Suppressor macrophage treated with lipopolysaccharide for 4 hours (primary cell): Measurements from ENCODE around the gene DPH7.
A peak's percentile ranks its signal among the peaks of the same experiment; 100 is the strongest.
"Not testable (repeated sequence)": the region's sequence is repeated elsewhere in the genome, so short reads cannot be mapped to it uniquely, and the experiment has no call there.

Source experiments
- DNase-seq: peaks from one replicate; pipeline ENCODE4 v3.0.0-alpha.2; 2020

Gene DPH7

DNA sequence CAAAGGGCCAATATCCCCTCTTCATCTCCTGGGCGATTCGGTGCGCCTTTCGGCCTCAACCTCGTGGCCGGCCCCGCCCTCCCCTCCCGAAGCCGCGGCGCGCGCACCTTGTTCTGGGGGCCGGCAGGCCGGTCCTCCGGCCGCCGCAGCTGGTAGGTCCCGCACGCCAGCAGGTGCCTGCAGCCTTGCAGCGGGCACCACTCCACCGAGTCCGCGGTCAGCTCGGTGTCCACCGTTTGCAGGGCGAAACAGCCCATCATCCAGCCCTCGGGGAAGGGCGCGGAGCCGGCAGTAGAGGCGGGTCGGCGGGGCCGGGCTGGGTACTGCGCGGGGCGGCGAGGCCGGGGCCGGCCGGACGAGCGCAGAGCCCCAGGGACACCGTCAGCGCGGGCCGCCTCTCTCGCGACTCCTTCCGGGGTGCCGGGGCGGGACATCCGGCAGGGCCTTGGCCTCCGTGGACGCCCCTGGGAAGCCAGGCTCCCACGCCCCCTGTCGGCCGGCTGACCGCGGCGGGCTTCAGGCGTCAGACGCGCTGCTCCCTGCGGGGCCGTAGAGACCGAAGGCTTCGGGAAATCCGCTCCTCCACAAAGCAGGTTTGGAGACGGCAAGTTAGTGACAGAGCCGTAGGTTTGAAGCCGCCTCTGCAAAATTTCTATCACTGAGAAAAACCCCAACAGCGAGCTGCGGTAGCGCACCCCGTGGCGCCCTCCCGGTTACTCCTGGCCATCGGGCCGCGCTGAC lies at the start of gene DPH7:
TSS of gene DPH7 (minus strand) at position 408 of the 741 bp plus-strand sequence. CDS start at position 260, 148 bp downstream.
- DNase-seq = peak; percentile 99

DNA sequence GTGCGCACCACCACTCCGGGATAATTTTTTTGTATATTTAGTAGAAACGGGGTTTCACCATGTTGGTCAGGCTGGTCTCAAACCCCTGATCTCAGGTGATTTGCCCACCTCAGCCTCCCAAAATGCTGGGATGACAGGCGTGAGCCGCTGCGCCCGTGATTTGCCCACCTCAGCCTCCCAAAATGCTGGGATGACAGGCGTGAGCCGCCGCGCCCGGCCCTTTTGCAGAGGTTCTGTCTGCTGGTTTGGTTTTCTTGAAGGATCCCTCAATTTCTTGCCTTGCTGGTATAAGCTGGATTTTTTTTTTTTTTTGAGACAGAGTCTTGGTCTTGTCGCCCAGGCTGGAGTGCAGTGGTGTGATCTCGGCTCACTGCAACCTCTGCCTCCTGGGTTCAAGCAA lies 48.7 kb upstream of the DPH7 start:
- not testable (repeated sequence) for DNase-seq

DNA sequence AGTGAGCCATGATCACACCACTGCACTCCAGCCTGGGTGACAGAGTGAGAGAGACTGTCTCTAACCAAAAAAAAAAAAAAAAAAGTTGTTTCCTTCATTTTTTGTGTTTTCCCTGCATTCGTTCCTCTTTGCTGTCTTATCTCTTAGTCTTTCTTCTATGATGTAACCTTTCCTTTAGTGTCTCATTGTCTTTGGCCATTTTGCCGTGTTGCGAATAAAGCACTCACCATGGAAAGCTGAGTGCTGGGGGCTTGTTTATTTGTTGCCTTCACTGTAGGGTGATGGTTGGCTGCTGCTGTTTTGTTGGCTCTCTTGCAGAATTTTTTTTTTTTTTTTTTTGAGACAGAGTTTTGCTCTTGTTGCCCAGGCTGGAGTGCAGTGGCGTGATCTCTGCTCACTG lies 47.7 kb upstream of the DPH7 start:
- no peak for DNase-seq

DNA sequence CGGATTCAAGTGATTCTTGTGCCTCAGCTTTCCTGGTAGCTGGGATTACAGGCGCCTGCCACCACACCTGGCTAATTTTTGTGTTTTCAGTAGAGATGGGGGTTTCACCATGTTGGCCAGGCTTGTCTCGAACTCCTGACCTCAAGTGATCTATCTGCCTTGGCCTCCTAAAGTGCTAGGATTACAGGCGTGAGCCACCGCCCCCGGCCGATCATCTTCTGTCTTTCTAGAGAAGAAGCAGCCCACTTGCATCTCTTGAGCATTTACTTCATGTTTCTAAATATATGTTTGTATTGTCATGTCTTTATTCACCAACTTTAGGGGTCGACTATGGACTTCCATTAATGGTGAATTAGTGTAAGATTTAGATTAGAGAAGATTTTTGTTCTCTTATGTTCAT lies 43.5 kb upstream of the DPH7 start:
- not testable (repeated sequence) for DNase-seq

DNA sequence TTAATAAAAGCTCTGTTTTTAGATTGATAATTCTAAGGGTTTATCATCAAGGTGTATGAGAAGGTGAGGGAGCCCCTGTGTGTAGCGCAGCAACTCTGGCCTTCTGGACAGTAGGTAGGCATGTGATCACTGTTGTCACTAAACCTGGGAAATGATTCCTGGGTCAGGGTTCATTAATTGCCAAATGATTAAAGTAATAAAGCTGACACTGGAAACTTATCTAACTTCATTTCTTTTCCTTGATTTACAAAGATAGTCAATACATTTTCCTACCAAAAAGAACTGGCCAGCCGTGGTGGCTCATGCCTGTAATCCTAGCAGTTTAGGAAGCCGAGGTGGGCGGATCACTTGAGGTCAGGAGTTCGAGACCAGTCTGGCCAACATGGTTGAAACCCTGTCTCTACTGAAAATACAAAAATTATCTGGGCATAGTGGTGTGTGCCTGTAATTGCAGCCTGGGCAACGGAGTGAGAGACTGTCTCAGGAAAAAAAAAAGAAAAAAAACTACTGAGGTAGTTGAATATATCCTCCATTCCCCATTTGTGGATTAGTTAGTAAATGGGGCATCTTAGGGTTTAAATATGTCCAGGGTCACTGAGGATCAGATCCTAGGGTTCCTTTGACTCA lies 42.5 kb upstream of the DPH7 start:
- DNase-seq = no peak

DNA sequence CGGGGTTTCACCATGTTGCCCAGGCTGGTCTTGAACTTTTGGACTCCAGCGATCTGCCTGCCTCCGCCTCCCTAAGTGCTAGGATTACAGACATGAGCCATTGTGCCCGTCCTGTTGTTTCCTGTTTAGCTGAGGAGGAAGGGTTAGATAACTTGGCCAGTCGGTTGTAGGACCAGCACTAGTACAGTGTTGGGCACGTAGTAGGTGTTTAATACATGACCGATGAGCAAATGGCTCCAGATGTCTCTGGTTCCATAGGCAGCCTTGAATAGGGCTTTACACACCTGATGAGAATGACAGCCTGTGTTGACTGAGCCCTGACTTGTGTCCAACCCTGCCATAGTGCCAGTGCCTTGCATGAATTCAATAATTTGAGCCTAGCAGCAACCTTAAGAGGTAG lies 41.9 kb upstream of the DPH7 start:
- no peak for DNase-seq

DNA sequence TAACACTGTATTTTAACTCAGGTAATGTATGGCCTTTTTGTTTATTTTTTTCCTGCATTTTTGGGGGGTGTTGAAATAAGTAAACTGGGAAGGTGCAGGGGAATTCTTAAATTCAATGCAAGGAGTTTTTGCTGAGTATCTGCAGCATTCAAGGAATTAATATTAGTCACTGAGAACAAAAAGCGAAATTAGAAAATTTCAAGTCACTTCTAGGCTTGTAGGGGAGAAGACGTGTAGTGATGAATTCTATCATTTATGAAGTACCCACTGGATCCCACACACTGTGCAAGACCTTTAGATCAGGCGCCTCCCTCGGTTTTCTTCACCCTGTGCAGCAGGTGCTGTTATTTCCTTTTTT lies 41.3 kb upstream of the DPH7 start:
- peak; percentile 23 for DNase-seq

DNA sequence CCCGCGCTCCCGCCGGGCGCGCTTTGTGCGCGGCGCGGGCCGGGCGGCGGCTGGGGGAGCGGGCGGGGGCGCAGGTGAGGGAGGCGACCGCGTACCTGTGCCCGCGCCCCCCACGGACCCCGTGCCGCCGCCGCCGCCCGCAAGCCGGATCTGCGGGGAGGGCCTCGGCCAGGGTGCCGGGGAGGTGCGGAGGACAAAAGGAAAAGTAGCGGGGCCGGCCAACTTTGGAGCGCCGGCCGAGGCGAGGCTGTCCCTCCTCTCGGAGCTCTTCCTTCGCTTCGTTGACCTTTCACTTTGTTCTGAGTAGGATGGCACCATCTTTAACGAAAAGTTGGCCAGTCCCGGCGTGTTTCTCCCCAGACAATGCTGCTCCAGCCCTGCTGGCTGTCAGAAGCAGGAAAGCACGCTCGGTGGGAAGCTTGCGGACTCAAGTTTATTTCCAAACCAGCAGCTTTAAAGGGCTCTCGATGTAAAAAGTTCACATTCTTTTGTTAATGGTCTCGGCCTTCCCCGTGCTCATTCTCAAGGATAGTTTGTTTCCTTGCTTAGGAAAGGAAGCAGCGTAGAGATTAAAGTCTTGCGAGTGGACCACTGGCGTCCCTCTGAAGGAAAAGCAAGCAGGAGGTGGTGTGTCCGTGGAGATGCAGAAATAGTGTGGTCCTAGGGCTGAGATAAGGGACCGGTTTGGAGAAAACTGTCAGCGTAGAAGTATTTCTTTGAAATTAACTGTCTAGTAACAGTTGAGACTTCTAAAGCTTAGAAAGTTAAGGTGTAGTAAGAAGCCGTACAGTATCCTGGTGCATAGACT lies 40.7 kb upstream of the DPH7 start:
- DNase-seq = peak; percentile 48

DNA sequence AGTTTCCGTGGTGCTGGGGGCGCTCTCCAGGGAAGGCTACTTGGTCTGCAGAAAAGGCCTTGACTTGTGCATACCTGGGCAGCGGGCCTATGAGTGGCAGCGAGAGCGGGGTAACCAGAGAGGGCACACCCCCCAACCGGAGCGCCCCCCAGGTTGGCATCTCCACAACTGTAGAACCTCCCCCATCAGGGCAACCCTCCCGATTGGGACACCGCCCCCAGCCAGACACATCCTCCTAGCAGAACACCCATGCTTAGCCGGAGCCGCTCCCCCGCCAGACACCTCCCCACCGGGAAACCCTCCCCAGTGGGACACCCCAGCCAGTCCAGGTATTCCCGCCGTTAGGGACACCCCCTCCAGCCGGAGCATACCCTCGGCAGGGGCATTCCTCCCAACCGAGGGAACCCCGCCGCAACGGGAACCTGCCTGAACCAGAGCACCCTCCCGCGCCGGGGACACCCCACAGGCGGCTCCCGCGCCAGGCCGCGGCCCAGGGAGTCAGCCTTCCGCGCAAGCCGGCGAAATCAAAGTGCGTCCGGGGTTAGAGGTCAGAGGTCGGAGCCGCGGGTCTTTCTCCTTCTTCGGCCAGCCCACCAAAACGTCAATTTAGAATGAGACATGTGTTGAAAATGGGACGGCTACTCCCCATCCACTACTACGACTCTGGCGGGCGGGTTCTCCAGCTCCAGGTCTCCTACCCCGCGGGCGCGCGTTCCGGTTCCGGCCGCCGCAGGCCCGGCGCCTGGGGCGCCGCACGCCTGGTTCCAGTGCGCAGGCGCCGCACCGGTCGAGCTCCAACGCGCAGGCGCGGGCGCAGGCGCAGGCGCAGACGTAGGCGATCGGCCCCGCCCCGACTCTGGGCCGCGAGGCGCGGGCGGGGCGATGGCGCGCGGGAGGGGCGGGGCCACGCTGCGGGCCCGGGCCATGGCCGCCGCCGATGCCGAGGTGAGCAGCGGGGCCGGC lies 39.7 kb upstream of the DPH7 start, which contains the start of gene EHMT1:
TSS of gene EHMT1 (plus strand) at position 901 of the 963 bp plus-strand sequence. CDS start at position 925, 24 bp downstream.
- DNase-seq = peak; percentile 97

DNA sequence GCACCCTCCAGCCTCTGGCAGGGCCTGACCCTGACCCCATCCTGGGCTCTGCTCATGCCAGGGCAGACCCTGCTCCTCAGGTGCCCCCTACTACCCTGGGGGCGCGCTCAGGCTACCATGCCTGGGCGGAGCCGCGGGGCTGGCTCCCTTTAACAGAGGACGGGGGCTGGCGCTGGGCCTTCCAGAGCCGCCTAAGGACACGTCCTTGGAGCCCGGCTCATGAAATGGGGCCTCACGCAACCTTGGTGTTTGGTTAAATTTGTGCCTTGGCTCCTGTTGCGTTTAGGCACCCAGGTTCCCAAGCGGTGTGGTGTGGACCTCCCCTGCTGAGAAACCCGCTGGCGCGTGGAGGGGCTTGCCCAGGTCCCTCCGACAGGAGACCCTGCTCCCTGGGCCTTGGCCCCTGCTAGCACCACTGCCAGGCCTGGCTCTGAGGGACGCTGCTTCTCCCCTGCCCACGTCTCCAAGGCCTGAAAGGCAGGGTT lies 36.7 kb upstream of the DPH7 start:
- DNase-seq = no peak

DNA sequence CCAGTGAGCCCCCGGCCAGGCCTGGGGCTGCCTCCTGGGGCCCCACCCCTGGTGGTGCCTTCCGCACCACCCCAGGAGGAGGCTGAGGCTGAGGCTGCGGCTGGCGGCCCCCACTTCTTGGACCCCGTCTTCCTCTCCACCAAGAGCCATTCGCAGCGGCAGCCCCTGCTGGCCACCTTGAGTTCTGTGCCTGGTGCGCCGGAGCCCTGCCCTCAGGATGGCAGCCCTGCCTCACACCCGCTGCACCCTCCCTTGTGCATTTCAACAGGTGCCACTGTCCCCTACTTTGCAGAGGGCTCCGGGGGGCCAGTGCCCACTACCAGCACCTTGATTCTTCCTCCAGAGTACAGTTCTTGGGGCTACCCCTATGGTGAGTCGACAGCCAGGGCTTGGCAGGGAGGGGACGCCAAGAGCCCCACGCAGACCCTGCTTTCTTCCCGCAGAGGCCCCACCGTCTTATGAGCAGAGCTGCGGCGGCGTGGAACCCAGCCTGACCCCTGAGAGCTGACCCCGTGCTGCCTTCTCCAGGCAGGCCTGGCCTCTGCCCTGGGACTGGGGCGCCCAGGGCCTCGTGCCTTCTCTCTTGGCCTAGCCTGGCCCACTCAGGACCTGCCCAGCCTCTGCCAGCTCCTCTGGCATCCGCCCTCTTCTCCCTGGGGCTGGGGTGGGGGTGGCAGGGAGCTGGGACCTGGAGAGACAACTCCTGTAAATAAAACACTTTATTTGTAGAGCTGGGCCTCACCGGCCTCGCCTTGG lies 36.1 kb upstream of the DPH7 start:
- DNase-seq = no peak

DNA sequence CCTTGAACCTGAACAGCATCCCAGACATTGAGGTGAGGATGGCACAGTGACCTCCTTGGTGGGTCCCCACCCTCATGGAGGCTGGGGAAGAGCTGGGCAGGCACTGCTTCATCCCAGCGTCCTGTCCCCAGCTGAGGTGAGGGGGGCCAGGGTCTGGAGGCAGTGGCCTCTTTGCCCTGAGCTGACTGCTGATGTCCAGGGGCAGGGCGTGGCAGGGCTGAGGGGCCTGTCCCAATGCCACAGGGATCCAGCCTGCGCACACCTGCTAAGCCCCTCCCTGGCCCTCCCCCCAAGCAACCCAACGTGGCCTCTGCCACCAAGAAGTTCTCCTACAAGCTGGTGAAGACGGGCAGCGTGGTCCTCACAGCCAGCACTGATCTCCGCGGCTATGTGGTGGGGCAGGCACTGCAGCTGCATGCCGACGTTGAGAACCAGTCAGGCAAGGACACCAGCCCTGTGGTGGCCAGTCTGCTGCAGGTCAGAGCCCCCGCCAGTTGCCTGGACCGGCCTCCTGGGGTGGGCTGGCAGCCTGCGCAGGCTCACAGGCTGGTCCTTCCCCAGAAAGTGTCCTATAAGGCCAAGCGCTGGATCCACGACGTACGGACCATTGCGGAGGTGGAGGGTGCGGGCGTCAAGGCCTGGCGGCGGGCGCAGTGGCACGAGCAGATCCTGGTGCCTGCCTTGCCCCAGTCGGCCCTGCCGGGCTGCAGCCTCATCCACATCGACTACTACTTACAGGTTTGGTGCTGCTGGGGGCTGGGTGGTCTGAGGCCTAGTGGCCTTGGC lies 35.2 kb upstream of the DPH7 start:
- no peak for DNase-seq

DNA sequence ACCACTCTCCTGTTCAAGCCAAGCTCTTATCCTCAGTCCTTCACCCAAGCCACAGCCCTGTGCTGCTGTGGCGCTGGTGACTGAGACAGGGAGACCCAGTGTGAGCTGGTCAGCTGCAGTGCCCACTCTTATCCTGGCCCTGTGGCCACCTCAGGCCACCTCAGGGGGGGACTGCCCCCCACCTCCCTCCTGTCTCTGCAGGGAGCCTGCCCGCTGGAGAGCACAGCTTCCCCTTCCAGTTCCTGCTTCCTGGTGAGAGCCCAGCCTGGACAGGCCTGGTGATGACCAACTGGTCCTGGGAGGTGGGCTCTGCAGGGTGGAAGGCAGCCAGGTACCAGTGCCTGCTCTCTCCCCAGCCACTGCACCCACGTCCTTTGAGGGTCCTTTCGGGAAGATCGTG lies 34.5 kb upstream of the DPH7 start:
- no peak for DNase-seq

DNA sequence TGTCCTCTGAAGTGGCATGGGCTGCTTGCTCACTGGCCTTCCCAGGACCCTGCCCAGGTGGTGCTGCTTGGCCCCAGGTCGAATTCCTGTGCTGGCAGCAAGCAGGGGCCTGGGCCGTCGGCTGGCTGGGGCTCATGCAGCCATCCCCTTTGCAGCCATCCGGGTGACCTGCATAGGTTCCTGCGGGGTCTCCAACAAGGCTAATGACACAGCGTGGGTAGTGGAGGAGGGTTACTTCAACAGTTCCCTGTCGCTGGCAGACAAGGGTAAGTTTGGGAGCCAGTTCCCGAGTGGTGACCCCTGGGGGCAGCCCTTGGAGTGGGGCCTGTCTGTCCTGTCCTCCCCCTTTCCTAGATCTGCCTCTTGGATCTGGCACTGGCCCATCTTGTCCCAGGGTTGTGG lies 34.0 kb upstream of the DPH7 start:
- DNase-seq = no peak

DNA sequence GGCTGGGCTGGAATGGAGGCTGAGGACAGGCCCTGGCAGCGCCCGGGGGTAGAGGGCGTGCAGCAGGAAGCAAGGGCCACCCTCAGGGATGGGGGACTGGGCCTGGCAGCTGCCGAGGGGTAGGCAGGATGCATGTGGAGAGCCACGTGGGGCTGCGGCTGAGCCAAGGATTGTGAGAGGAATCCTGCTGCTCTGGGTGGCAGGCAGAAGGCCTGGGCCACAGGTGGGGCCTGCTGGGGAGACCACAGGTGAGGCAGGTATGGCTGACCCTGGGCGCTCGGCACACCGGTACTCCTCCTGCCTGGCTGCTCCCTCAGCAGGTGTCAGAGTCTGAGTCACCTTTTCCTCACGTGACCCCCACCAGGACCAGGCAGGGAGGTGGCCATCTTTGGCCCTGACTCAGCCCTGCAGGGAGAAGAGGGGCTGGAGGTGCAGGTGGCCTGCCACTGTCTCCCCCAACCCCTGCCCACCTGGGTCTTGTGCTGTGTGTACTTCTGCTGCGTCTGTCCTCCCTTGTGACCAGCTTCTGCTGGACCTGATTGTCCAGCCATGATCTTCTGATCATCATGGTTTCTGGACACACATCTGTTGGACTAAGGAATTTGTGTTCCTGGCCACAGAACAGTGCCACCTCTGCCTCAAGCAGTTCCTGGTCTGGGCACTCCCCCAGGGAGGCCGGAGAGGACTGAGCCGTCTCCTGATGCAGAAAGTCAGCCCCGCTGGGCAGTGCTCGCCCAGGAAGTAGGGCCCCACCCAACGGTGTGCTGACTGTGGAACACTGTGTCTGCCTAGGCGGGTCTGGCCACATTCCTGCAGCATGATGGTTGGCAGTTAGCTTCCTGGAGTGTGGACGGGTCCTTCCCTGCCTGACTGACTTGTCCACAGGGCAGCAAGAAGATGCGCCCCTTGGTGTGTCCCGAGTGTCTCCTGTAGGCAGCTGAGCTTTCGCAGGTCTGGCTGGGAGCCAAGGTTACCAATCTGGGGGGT lies 33.2 kb upstream of the DPH7 start:
- no peak for DNase-seq

DNA sequence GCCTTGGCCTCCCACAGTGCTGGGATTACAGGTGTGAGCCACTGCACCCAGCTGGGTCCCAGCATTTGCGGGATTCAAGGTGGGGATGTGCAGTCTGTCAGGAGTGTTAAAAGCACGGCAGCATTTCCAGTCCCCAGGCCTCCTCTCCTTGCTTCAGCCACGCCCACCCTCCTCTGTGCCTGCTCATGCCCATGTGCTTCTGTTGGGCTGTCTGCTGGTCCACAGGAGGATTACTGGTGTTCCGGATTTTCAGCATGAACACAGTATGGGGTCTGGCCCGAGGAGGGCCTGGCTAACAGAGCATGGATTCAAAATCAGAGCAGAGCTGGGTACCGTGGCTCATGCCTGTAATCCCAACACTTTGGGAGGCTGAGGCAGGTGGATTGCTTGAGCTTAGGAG lies 32.2 kb upstream of the DPH7 start:
- no peak for DNase-seq

DNA sequence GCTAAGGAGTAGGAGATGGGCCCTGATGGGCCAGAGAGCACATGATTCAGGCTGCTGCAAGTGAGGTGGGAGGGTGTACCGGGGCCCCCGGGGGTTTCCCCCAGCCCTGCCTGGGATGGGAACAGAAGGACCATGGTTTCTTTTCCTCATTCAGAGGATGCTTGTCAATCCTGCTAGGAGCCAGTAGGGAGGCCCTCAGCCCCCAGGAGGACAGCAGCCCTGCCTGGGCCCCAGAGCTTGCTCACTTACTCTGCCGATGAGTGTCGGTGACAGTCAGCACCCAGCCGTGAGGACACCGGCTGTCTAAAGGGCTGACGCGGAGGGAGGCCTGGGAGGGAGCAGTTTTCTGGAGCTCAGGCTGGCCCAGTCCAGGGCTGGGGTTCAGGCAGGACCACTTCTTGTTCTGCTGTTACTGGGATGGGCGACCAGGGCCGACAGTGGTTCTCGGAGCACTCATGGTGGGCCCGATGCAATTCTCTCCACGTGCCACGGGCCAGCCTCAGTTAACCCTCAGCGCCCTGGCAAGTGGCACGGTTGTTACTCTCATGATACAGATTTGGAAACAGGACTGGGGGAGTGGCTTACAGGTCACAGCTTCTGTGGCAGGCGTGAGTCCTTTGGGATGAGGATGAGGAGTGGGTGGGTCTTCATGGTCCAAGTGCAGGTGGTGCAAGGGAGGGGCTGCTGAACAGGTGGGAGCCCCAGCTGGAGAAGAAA lies 28.6 kb upstream of the DPH7 start:
- peak; percentile 78 for DNase-seq

DNA sequence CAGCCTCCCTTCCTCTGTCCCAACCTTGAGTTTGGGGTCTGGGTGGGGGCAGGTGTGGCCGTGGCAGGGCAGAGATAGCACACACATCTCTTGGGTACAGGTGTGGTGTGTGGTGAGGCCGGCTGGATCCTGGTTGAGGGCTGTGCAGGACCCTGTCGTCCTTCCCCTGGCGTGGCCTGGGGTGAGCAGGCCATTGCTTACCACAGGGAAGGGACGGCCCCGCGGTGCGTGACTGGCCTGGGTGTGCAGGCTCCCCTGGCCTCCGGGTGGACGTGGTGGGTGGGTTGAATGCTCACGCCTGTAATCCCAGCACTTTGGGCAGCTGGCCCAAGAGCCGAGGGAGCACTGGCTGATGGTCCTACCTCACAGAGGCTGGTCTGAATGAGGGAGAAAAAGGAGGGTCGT lies 28.0 kb upstream of the DPH7 start:
- no peak for DNase-seq
